HG02763 (cell line): ENCODE results near the gene TAS2R10.

ENCODE experiments used
- ATAC-seq: cut with Tn5 transposase; IDR thresholded peaks from one replicate; pipeline ENCODE4 v1.9.1; 2021; ENCODE audit warnings: mild to moderate bottlenecking, moderate library complexity; ENCODE audit not compliant: unreplicated experiment

Gene TAS2R10

GRCh38 chr12:10783252-10783651 lies 42.9 kb downstream of the TAS2R10 start:
- ATAC-seq: no peak

DNA sequence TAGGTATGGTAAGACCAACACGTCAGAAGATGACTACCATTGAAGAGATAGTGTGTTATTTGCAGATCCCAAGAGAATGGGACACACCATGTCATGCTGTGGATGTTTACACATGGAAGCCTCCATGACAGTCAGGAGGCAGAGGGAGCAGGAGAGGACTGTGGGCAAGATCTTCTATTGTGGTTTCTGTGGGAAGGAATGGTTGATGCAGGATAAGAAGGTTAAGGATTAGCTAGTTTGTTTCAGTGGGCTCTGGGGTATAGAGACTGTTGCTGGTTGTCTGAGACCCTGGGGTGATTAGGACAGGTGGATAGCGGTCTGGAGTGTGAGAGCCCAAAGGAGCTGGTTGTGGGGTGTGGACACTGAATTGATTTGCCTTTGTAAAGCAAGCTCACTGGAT lies 47.1 kb downstream of the TAS2R10 start:
- ATAC-seq: no peak
